Transverse colon (tissue), 3 donors: Measurements from ENCODE around the gene ANKS1B.

Experiments used
- CTCF ChIP-seq, 5 experiments: fragments of 200-600 bp in 3 of 5; fragments of 450-650 bp in 2 of 5; sonication (generic) in 3 of 5; IDR thresholded peaks; 1 replicate in 2 of 5; 2 replicates in 3 of 5; pipeline ENCODE4 v1.5.1; 2016 to 2017; ENCODE audit warnings: antibody characterized with exemption in 5 of 5, inconsistent platforms in 3 of 5, mild to moderate bottlenecking in 2 of 5, moderate library complexity in 1 of 5
- POLR2A ChIP-seq: fragments of 450-650 bp; IDR thresholded peaks from one replicate; pipeline ENCODE4 v1.6.1; 2016; ENCODE audit warnings: antibody characterized with exemption, mild to moderate bottlenecking, moderate library complexity

DNA sequence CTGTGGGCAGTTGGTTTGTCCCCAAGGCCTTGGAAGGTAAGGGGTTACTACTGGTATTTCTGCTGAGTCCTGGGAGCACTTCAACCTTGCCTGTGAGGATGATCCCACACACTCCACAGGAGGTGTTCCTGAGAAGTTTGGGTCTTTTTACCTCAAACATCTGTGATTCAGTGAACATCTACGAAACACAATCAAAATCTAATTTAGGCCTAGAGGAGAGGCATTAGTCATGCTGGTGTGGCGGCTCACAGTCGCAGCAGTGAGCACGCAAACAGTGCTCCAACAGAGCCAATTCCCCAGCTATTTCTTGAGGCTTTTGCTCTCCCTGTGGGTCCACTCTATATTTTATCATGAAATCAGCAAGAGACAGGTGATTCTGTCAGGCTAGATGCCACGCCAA, 1232.0 kb downstream of the ANKS1B start:
- TF ChIP-seq CTCF (IDR thresholded peaks at IDR 0.05): no peak
- TF ChIP-seq POLR2A: no peak
